KMS-11 (cell line): ENCODE data around the gene MRFAP1.
"Not testable (repeated sequence)": the region's sequence is repeated elsewhere in the genome, so short reads cannot be mapped to it uniquely, and the experiment has no call there.

Experiments
- H2AFZ ChIP-seq: fragments of 200-600 bp; sonication (generic); 2 replicates; pipeline ENCODE4 v1.6.1; 2016; ENCODE audit warnings: antibody characterized with exemption, mixed run types, low read depth
- H3K27ac ChIP-seq: fragments of 200-600 bp; sonication (generic); 2 replicates; pipeline ENCODE4 v1.6.1; 2016; ENCODE audit warnings: mild to moderate bottlenecking, mixed run types
- H3K27me3 ChIP-seq: fragments of 200-600 bp; sonication (generic); 2 replicates; pipeline ENCODE4 v1.6.1; 2017; ENCODE audit warnings: mild to moderate bottlenecking, low read depth, mixed run types, moderate library complexity; ENCODE audit not compliant: insufficient read depth
- H3K36me3 ChIP-seq: fragments of 200-600 bp; sonication (generic); 2 replicates; pipeline ENCODE4 v1.6.1; 2017; ENCODE audit warnings: mild to moderate bottlenecking, mixed run types; ENCODE audit not compliant: insufficient read depth
- H3K4me1 ChIP-seq: fragments of 200-600 bp; sonication (generic); 2 replicates; pipeline ENCODE4 v1.6.1; 2016; ENCODE audit warnings: mild to moderate bottlenecking, low read depth, mixed run types; ENCODE audit not compliant: poor library complexity, severe bottlenecking
- H3K4me2 ChIP-seq: fragments of 200-600 bp; sonication (generic); 2 replicates; pipeline ENCODE4 v1.7.0; 2016; ENCODE audit warnings: mild to moderate bottlenecking, mixed run types
- H3K4me3 ChIP-seq: fragments of 200-600 bp; sonication (generic); IDR thresholded peaks from 2 replicates; pipeline ENCODE4 v1.6.1; 2017; ENCODE audit warnings: low read depth, low read length, mixed read lengths; ENCODE audit not compliant: insufficient read depth
- H3K79me2 ChIP-seq: fragments of 200-600 bp; sonication (generic); 2 replicates; pipeline ENCODE4 v1.6.1; 2016; ENCODE audit warnings: low read depth, mixed run types; ENCODE audit not compliant: insufficient read depth
- H3K9ac ChIP-seq: fragments of 200-600 bp; sonication (generic); 2 replicates; pipeline ENCODE4 v1.6.1; 2016; ENCODE audit warnings: mild to moderate bottlenecking, mixed run types
- H4K20me1 ChIP-seq: fragments of 200-600 bp; sonication (generic); 2 replicates; pipeline ENCODE4 v1.6.1; 2016; ENCODE audit warnings: mild to moderate bottlenecking, mixed run types; ENCODE audit not compliant: insufficient read depth
- CTCF ChIP-seq: fragments of 200-600 bp; sonication (generic); conservative IDR thresholded peaks from 2 replicates; pipeline ENCODE4 v1.6.1; 2017; ENCODE audit warnings: low read depth, mild to moderate bottlenecking, antibody characterized with exemption, low read length, moderate library complexity, mixed read lengths

MRFAP1 gene

GRCh38 chr4:6647582-6648230, 7.2 kb downstream of the MRFAP1 start:
- H3K79me2 ChIP-seq, result peaks cover 1% of the 10 kb centered on the region; the same call in 1 of the 2 replicates
- no peak overlapping the region for H3K9ac ChIP-seq
- no peaks in the 10 kb centered on the region for H3K36me3 ChIP-seq
- H2AFZ ChIP-seq, result no peak overlapping the region
- H3K4me3 ChIP-seq, result no peak overlapping the region
- no peaks in the 10 kb centered on the region for H3K27me3 ChIP-seq
- H3K4me1 ChIP-seq, result peaks cover 2% of the 10 kb centered on the region
- H3K27ac ChIP-seq, result no peak overlapping the region
- no peak for TF ChIP-seq CTCF
- H4K20me1 ChIP-seq, result no peaks in the 10 kb centered on the region
- no peak overlapping the region for H3K4me2 ChIP-seq

GRCh38 chr4:6649216-6649615, 8.7 kb downstream of the MRFAP1 start:
- Histone ChIP-seq H3K4me3 (no peak overlapping the region), H3K9ac (no peak overlapping the region), H3K27me3 (no peaks in the 10 kb centered on the region), H3K36me3 (no peaks in the 10 kb centered on the region), H3K4me1 (no peaks in the 10 kb centered on the region), H4K20me1 (no peaks in the 10 kb centered on the region), H3K4me2 (no peak overlapping the region), H2AFZ (no peak overlapping the region), H3K79me2 (no peaks in the 10 kb centered on the region), H3K27ac (no peak overlapping the region)
- TF ChIP-seq CTCF, result no peak

GRCh38 chr4:6654211-6654610, 13.7 kb downstream of the MRFAP1 start:
- H3K27ac ChIP-seq, H3K4me2 ChIP-seq, H4K20me1 ChIP-seq, H3K9ac ChIP-seq, H3K36me3 ChIP-seq, H3K4me3 ChIP-seq, H3K79me2 ChIP-seq, H3K27me3 ChIP-seq, H2AFZ ChIP-seq, H3K4me1 ChIP-seq: not testable (repeated sequence)

GRCh38 chr4:6655291-6655690, 14.8 kb downstream of the MRFAP1 start:
- not testable (repeated sequence) for H3K27me3 ChIP-seq, H4K20me1 ChIP-seq, H2AFZ ChIP-seq, H3K9ac ChIP-seq, H3K27ac ChIP-seq, H3K36me3 ChIP-seq, H3K79me2 ChIP-seq, H3K4me3 ChIP-seq, H3K4me2 ChIP-seq, H3K4me1 ChIP-seq

- H3K79me2 ChIP-seq, result no peaks in the 10 kb centered on the region
- H4K20me1 ChIP-seq, result no peaks in the 10 kb centered on the region
- H3K4me1 ChIP-seq, result no peaks in the 10 kb centered on the region
- H3K4me2 ChIP-seq, result no peak overlapping the region
- H3K36me3 ChIP-seq, result no peaks in the 10 kb centered on the region
- TF ChIP-seq CTCF, result no peak
- H3K4me3 ChIP-seq, result no peak overlapping the region
- no peak overlapping the region for H3K27ac ChIP-seq
- no peaks in the 10 kb centered on the region for H3K27me3 ChIP-seq
- H2AFZ ChIP-seq, result no peak overlapping the region
- H3K9ac ChIP-seq, result no peak overlapping the region
Observed at GRCh38 chr4:6655924-6656323, 15.4 kb downstream of the MRFAP1 start.
